PC-3 (cell line): ENCODE results near the gene BDKRB2.

Experiments used
- EZH2 ChIP-seq: fragments of 300-600 bp; sonication (generic); IDR thresholded peaks from one replicate; pipeline ENCODE4 v1.6.1; 2017; ENCODE audit warnings: antibody characterized with exemption, mild to moderate bottlenecking, low read length; ENCODE audit not compliant: unreplicated experiment
- EZH2phosphoT487 ChIP-seq: fragments of 300-600 bp; sonication (generic); IDR thresholded peaks from 2 replicates; pipeline ENCODE4 v1.6.1; 2018; ENCODE audit warnings: mild to moderate bottlenecking, antibody characterized with exemption, low read length, borderline replicate concordance
- TF ChIP-seq, protein P1 (sequence below): fragments of 300-600 bp; sonication (generic); conservative IDR thresholded peaks from 2 replicates; pipeline ENCODE4 v1.5.1; 2017; ENCODE audit warnings: antibody characterized with exemption, low read depth, mild to moderate bottlenecking, low read length

GRCh38 chr14:96201965-96202364, 2.7 kb upstream of the BDKRB2 start:
- TF ChIP-seq, protein P1, sequence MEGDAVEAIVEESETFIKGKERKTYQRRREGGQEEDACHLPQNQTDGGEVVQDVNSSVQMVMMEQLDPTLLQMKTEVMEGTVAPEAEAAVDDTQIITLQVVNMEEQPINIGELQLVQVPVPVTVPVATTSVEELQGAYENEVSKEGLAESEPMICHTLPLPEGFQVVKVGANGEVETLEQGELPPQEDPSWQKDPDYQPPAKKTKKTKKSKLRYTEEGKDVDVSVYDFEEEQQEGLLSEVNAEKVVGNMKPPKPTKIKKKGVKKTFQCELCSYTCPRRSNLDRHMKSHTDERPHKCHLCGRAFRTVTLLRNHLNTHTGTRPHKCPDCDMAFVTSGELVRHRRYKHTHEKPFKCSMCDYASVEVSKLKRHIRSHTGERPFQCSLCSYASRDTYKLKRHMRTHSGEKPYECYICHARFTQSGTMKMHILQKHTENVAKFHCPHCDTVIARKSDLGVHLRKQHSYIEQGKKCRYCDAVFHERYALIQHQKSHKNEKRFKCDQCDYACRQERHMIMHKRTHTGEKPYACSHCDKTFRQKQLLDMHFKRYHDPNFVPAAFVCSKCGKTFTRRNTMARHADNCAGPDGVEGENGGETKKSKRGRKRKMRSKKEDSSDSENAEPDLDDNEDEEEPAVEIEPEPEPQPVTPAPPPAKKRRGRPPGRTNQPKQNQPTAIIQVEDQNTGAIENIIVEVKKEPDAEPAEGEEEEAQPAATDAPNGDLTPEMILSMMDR: no peak
- TF ChIP-seq EZH2 (no peak), EZH2phosphoT487 (no peak)
